CD4-positive, alpha-beta memory T cell (primary cell): ENCODE results near the gene VASP. TPM values are rescaled to one million over a fixed set of nuclear protein-coding genes. Genes with fewer than 3 reads are reported as not detected.
A peak's percentile ranks its signal among the peaks of the same experiment; 100 is the strongest.

ENCODE experiments used
- CTCF ChIA-PET: fragments of 350-600 bp; sonication (Branson Sonifier 250); formaldehyde crosslinking; loops from one replicate; lab custom pipeline; 2021; ENCODE audit warnings: inconsistent platforms; ENCODE audit not compliant: partially characterized antibody; lab: Charles Lee
- POLR2A ChIA-PET: fragments of 350-600 bp; sonication (Branson Sonifier 250); formaldehyde crosslinking; loops from one replicate; lab custom pipeline; 2021; ENCODE audit not compliant: partially characterized antibody; lab: Charles Lee
- DNase-seq, 5 donors: peaks; one replicate each; pipeline versions ENCODE4 v3.0.0 to v3.0.0-alpha.2; 2020 to 2022; ENCODE audit warnings: mixed read lengths in 1 of 5
- H3K27ac ChIP-seq: one replicate; pipeline ENCODE4 v1.7.0; 2013; ENCODE audit warnings: low read depth, low read length
- H3K27me3 ChIP-seq: 2 replicates; pipeline ENCODE4 v1.7.0; 2013; ENCODE audit warnings: mild to moderate bottlenecking, low read length, moderate library complexity; ENCODE audit not compliant: insufficient read depth
- H3K36me3 ChIP-seq: 2 replicates; pipeline ENCODE4 v1.7.0; 2013; ENCODE audit warnings: mild to moderate bottlenecking, low read length, moderate library complexity; ENCODE audit not compliant: insufficient read depth
- H3K4me1 ChIP-seq: 2 replicates; pipeline ENCODE4 v1.7.0; 2013; ENCODE audit warnings: mild to moderate bottlenecking, low read length, moderate library complexity; ENCODE audit not compliant: insufficient read depth
- H3K4me3 ChIP-seq, 2 donors: one replicate each; pipeline ENCODE4 v1.7.0; 2013; ENCODE audit warnings: low read length in 2 of 2, mild to moderate bottlenecking in 1 of 2
- H3K9me3 ChIP-seq, 2 donors: one replicate each; pipeline ENCODE4 v1.7.0; 2013; ENCODE audit warnings: low read length in 2 of 2, control low read depth in 1 of 2; ENCODE audit not compliant: control insufficient read depth in 1 of 2
- H3K27ac Mint-ChIP-seq, 7 donors: one replicate each; pipeline ENCODE4 v1.8.0; 2020 to 2021; ENCODE audit warnings: mixed read lengths in 7 of 7, mild to moderate bottlenecking in 6 of 7, inconsistent platforms in 3 of 7, moderate library complexity in 3 of 7
- H3K27me3 Mint-ChIP-seq, 2 donors: one replicate each; pipeline ENCODE4 v1.8.0; 2020 to 2021; ENCODE audit warnings: mixed read lengths in 2 of 2
- H3K36me3 Mint-ChIP-seq, 2 donors: one replicate each; pipeline ENCODE4 v1.8.0; 2020 to 2021; ENCODE audit warnings: mixed read lengths in 2 of 2, inconsistent platforms in 1 of 2, mild to moderate bottlenecking in 1 of 2
- H3K4me1 Mint-ChIP-seq, 4 donors: one replicate each; pipeline ENCODE4 v1.8.0; 2020 to 2021; ENCODE audit warnings: mixed read lengths in 4 of 4, mild to moderate bottlenecking in 1 of 4
- H3K4me3 Mint-ChIP-seq, 8 donors: one replicate each; pipeline ENCODE4 v1.8.0; 2020 to 2021; ENCODE audit warnings: mixed read lengths in 8 of 8, mild to moderate bottlenecking in 7 of 8, moderate library complexity in 6 of 8, inconsistent platforms in 3 of 8
- H3K9me3 Mint-ChIP-seq, 8 donors: one replicate each; pipeline ENCODE4 v1.8.0; 2020 to 2021; ENCODE audit warnings: mixed read lengths in 8 of 8, mild to moderate bottlenecking in 5 of 8, inconsistent platforms in 3 of 8, moderate library complexity in 1 of 8
- intact Hi-C: fragments of 100-400 bp; cut with micrococcal nuclease; formaldehyde crosslinking; loops from one replicate; pipeline ENCODE4 v1.15.1; 2023
- polyA plus RNA-seq, 2 donors: library from polyadenylated mRNA; unstranded; fragments of 300-500 nt; fragmentation: Illumina TruSeq; gene quantifications; one replicate each; pipeline ENCODE4 v1.2.3, GENCODE V29; 2021
- total RNA-seq, 2 experiments: library from RNA; stranded (reverse); gene quantifications; one replicate each; pipeline ENCODE4 v1.2.3, GENCODE V29; 2021

VASP gene
- 10 to 100 TPM; 89.8 to 92.8 TPM for total RNA-seq
- polyA plus RNA-seq, result 10 to 100 TPM; 49.1 to 53.4 TPM

GRCh38 chr19:45506989-45507871 is at the start of gene VASP:
VASP (plus strand) TSS chr19:45507479; CDS start chr19:45507772, 293 bp downstream.
- H3K4me1 ChIP-seq, result peaks cover 42% of the 10 kb centered on the region
- ChIA-PET CTCF (interaction anchor here (0.6 kb wide), 1 partner anchor 15 kb away, joined by 3 read pairs; no protein-coding TSS in a partner anchor), POLR2A (interaction anchor here (1.0 to 1.9 kb wide), 11 partner anchors 8 to 135 kb away, joined by 3 to 11 read pairs (median 5); partner anchors contain the start of genes OPA3, PPM1N and RTN2)
- peaks cover 23 to 62% (median 37%) of the 10 kb centered on the region in 4 donors for H3K4me1 Mint-ChIP-seq
- H3K27me3 Mint-ChIP-seq, result no peaks in the 10 kb centered on the region
- peaks cover 0 to 15% of the 10 kb centered on the region in 2 donors for H3K36me3 Mint-ChIP-seq
- intact Hi-C loops, result loop anchor here (1.0 to 2.0 kb wide), 9 partner anchors 10 to 380 kb away; partner anchors contain the start of genes BLOC1S3, IRF2BP1, OPA3 and QPCTL
- peak within 1 kb of the TSS; percentile 95 to 97 for H3K4me3 ChIP-seq
- H3K4me3 Mint-ChIP-seq, result peak within 1 kb of the TSS; percentile 87 to 97 (median 96)
- peaks cover 0 to 2% (median 0%) of the 10 kb centered on the region in 8 donors for H3K9me3 Mint-ChIP-seq
- no peaks in the 10 kb centered on the region for H3K27me3 ChIP-seq
- no peaks in the 10 kb centered on the region for H3K36me3 ChIP-seq
- H3K27ac Mint-ChIP-seq, result peak within 1 kb of the TSS; percentile 96 to 99 (median 97)
- peak; percentile 91 to 95 (median 91) for DNase-seq
- no peaks in the 10 kb centered on the region for H3K9me3 ChIP-seq
- peak within 1 kb of the TSS; percentile 90 for H3K27ac ChIP-seq

- peaks cover 0 to 1% of the 10 kb centered on the region in 2 donors for H3K36me3 Mint-ChIP-seq
- Histone ChIP-seq H3K36me3 (no peaks in the 10 kb centered on the region), H3K27ac (no peak overlapping the region), H3K4me1 (peaks cover 17% of the 10 kb centered on the region), H3K4me3 (no peak overlapping the region), H3K9me3 (no peaks in the 10 kb centered on the region), H3K27me3 (no peaks in the 10 kb centered on the region)
- peaks cover 10 to 33% (median 15%) of the 10 kb centered on the region in 4 donors for H3K4me1 Mint-ChIP-seq
- POLR2A ChIA-PET, result interaction anchor here (15.5 kb wide), 1 partner anchor 10 kb away, joined by 240 read pairs; the partner anchor contains the start of gene FOSB
- H3K27ac Mint-ChIP-seq, result peak overlapping the region in 3 of 7 donors; percentile 15 to 37 (median 24)
- H3K4me3 Mint-ChIP-seq, result no peak overlapping the region
- H3K9me3 Mint-ChIP-seq, result no peaks in the 10 kb centered on the region
- H3K27me3 Mint-ChIP-seq, result no peaks in the 10 kb centered on the region
- DNase-seq, result no peak
- intact Hi-C loops, result no loop called here
- CTCF ChIA-PET, result interaction anchor here (1.6 to 2.7 kb wide), 2 partner anchors 9 to 18 kb away, joined by 6 to 13 read pairs; partner anchors contain the start of gene FOSB
Observed at GRCh38 chr19:45457776-45458175, 49.5 kb upstream of the VASP start.

GRCh38 chr19:45460807-45461347 is 46.4 kb upstream of the VASP start:
- Histone ChIP-seq H3K4me3 (no peak overlapping the region), H3K27ac (no peak overlapping the region), H3K9me3 (no peaks in the 10 kb centered on the region), H3K4me1 (peaks cover 10% of the 10 kb centered on the region), H3K36me3 (no peaks in the 10 kb centered on the region), H3K27me3 (no peaks in the 10 kb centered on the region)
- peaks cover 3 to 14% (median 8%) of the 10 kb centered on the region in 4 donors for H3K4me1 Mint-ChIP-seq
- peaks cover 0 to 1% of the 10 kb centered on the region in 2 donors for H3K36me3 Mint-ChIP-seq
- no peak overlapping the region for H3K4me3 Mint-ChIP-seq
- no peak overlapping the region for H3K27ac Mint-ChIP-seq
- H3K9me3 Mint-ChIP-seq, result no peaks in the 10 kb centered on the region
- no peak for DNase-seq
- ChIA-PET CTCF (interaction anchor here (2.0 to 2.4 kb wide), 2 partner anchors 17 to 22 kb away, joined by 7 to 9 read pairs; no protein-coding TSS in a partner anchor), POLR2A (interaction anchor here (1.4 to 1.7 kb wide), 2 partner anchors 8 to 10 kb away, joined by 3 to 8 read pairs; no protein-coding TSS in a partner anchor)
- intact Hi-C loops, result no loop called here
- H3K27me3 Mint-ChIP-seq, result no peaks in the 10 kb centered on the region

- no peak for DNase-seq
- H3K27me3 ChIP-seq, result no peaks in the 10 kb centered on the region
- intact Hi-C loops, result no loop called here
- no peaks in the 10 kb centered on the region for H3K36me3 ChIP-seq
- H3K4me3 ChIP-seq, result no peak overlapping the region
- H3K4me1 Mint-ChIP-seq, result peaks cover 2 to 10% (median 3%) of the 10 kb centered on the region in 4 donors
- ChIA-PET CTCF (interaction anchor here (2.0 to 2.4 kb wide), 2 partner anchors 16 to 23 kb away, joined by 7 to 9 read pairs; no protein-coding TSS in a partner anchor), POLR2A (interaction anchor here (0.7 kb wide), 1 partner anchor 9 kb away, joined by 3 read pairs; no protein-coding TSS in a partner anchor)
- no peak overlapping the region for H3K4me3 Mint-ChIP-seq
- no peaks in the 10 kb centered on the region for H3K9me3 ChIP-seq
- H3K27ac ChIP-seq, result no peak overlapping the region
- peaks cover 3% of the 10 kb centered on the region for H3K4me1 ChIP-seq
- no peaks in the 10 kb centered on the region for H3K36me3 Mint-ChIP-seq
- no peak overlapping the region for H3K27ac Mint-ChIP-seq
- no peaks in the 10 kb centered on the region for H3K27me3 Mint-ChIP-seq
- H3K9me3 Mint-ChIP-seq, result no peaks in the 10 kb centered on the region
Observed at GRCh38 chr19:45462174-45462573, 45.1 kb upstream of the VASP start.

GRCh38 chr19:45463241-45463640 is 44.0 kb upstream of the VASP start:
- Histone ChIP-seq H3K9me3 (no peaks in the 10 kb centered on the region), H3K4me1 (peaks cover 9% of the 10 kb centered on the region), H3K36me3 (no peaks in the 10 kb centered on the region), H3K27me3 (no peaks in the 10 kb centered on the region), H3K4me3 (no peak overlapping the region), H3K27ac (no peak overlapping the region)
- peaks cover 0 to 7% (median 0%) of the 10 kb centered on the region in 8 donors for H3K9me3 Mint-ChIP-seq
- no peaks in the 10 kb centered on the region for H3K27me3 Mint-ChIP-seq
- intact Hi-C loops, result no loop called here
- H3K36me3 Mint-ChIP-seq, result peaks cover 0 to 7% of the 10 kb centered on the region in 2 donors
- no peak overlapping the region for H3K4me3 Mint-ChIP-seq
- peaks cover 3 to 15% (median 4%) of the 10 kb centered on the region in 4 donors for H3K4me1 Mint-ChIP-seq
- ChIA-PET CTCF (interaction anchor here (1.9 kb wide), 1 partner anchor 16 kb away, joined by 9 read pairs; no protein-coding TSS in a partner anchor), POLR2A (no interaction called here)
- DNase-seq, result no peak
- H3K27ac Mint-ChIP-seq, result peak overlapping the region in 1 of 7 donors; percentile 36

- H3K4me3 ChIP-seq, result no peak overlapping the region
- no peaks in the 10 kb centered on the region for H3K9me3 ChIP-seq
- intact Hi-C loops, result no loop called here
- peak overlapping the region in 2 of 7 donors; percentile 25 to 65 for H3K27ac Mint-ChIP-seq
- no peaks in the 10 kb centered on the region for H3K27me3 Mint-ChIP-seq
- ChIA-PET CTCF (interaction anchor here (1.9 kb wide), 1 partner anchor 15 kb away, joined by 9 read pairs; no protein-coding TSS in a partner anchor), POLR2A (interaction anchor here (8.5 kb wide), 1 partner anchor 14 kb away, joined by 240 read pairs; no protein-coding TSS in a partner anchor)
- peaks cover 0 to 18% of the 10 kb centered on the region in 2 donors for H3K36me3 Mint-ChIP-seq
- no peaks in the 10 kb centered on the region for H3K36me3 ChIP-seq
- peaks cover 4 to 25% (median 5%) of the 10 kb centered on the region in 4 donors for H3K4me1 Mint-ChIP-seq
- no peak overlapping the region for H3K4me3 Mint-ChIP-seq
- peaks cover 0 to 15% (median 0%) of the 10 kb centered on the region in 8 donors for H3K9me3 Mint-ChIP-seq
- DNase-seq, result no peak
- no peak overlapping the region for H3K27ac ChIP-seq
- H3K27me3 ChIP-seq, result no peaks in the 10 kb centered on the region
- H3K4me1 ChIP-seq, result peaks cover 16% of the 10 kb centered on the region
Observed at GRCh38 chr19:45464274-45464673, 43.0 kb upstream of the VASP start.
